Neuron (in vitro differentiated cells): ENCODE results near the gene SLC22A16.
"Not testable (repeated sequence)": the region's sequence is repeated elsewhere in the genome, so short reads cannot be mapped to it uniquely, and the experiment has no call there.

Source experiments
- H2AFZ ChIP-seq: one replicate; pipeline ENCODE4 v1.6.1; 2013; ENCODE audit warnings: low read depth, mild to moderate bottlenecking, inconsistent platforms, low read length, moderate library complexity
- H3K27me3 ChIP-seq: one replicate; pipeline ENCODE4 v1.6.1; 2013; ENCODE audit warnings: low read length; ENCODE audit not compliant: insufficient read depth
- H3K36me3 ChIP-seq: one replicate; pipeline ENCODE4 v1.6.1; 2013; ENCODE audit warnings: low read length; ENCODE audit not compliant: insufficient read depth
- H3K4me1 ChIP-seq: one replicate; pipeline ENCODE4 v1.6.1; 2013; ENCODE audit warnings: low read length; ENCODE audit not compliant: insufficient read depth
- H3K4me3 ChIP-seq: 2 replicates; pipeline ENCODE4 v1.5.1; 2013; ENCODE audit warnings: mild to moderate bottlenecking, low read length, moderate library complexity
- H3K9me3 ChIP-seq: one replicate; pipeline ENCODE4 v1.6.1; 2013; ENCODE audit warnings: low read length

SLC22A16 gene

GRCh38 chr6:110476046-110476849, at the start of gene SLC22A16:
TSS of gene SLC22A16 (minus strand) at chr6:110476613. CDS start at chr6:110476574, 39 bp downstream.
- Histone ChIP-seq H2AFZ (no peak within 1 kb of the TSS), H3K4me3 (no peak within 1 kb of the TSS), H3K36me3 (no peaks in the 10 kb centered on the region), H3K4me1 (no peaks in the 10 kb centered on the region), H3K9me3 (no peaks in the 10 kb centered on the region), H3K27me3 (no peaks in the 10 kb centered on the region)

GRCh38 chr6:110525001-110525400, 48.6 kb upstream of the SLC22A16 start:
- Histone ChIP-seq H3K27me3 (no peaks in the 10 kb centered on the region), H2AFZ (no peak overlapping the region), H3K9me3 (no peaks in the 10 kb centered on the region), H3K36me3 (no peaks in the 10 kb centered on the region), H3K4me1 (peaks cover 7% of the 10 kb centered on the region), H3K4me3 (no peak overlapping the region)

- no peak overlapping the region for H3K4me3 ChIP-seq
- no peaks in the 10 kb centered on the region for H3K36me3 ChIP-seq
- no peaks in the 10 kb centered on the region for H3K9me3 ChIP-seq
- peaks cover 11% of the 10 kb centered on the region for H3K4me1 ChIP-seq
- no peak overlapping the region for H2AFZ ChIP-seq
- peaks cover 2% of the 10 kb centered on the region for H3K27me3 ChIP-seq
These were observed 47.9 kb upstream of the SLC22A16 start for GRCh38 chr6:110524305-110524704.

- Histone ChIP-seq H3K4me1 (peaks cover 11% of the 10 kb centered on the region), H3K36me3 (no peaks in the 10 kb centered on the region), H2AFZ (no peak overlapping the region), H3K27me3 (peaks cover 2% of the 10 kb centered on the region), H3K9me3 (no peaks in the 10 kb centered on the region), H3K4me3 (no peak overlapping the region)
These were observed 47.1 kb upstream of the SLC22A16 start for GRCh38 chr6:110523451-110524021.

- Histone ChIP-seq H3K27me3 (peaks cover 2% of the 10 kb centered on the region), H3K9me3 (no peaks in the 10 kb centered on the region), H3K36me3 (no peaks in the 10 kb centered on the region), H2AFZ (no peak overlapping the region), H3K4me1 (peaks cover 11% of the 10 kb centered on the region), H3K4me3 (no peak overlapping the region)
These were observed 46.0 kb upstream of the SLC22A16 start for GRCh38 chr6:110522427-110522826.

- H3K4me1 ChIP-seq: peaks cover 11% of the 10 kb centered on the region
- H3K27me3 ChIP-seq: peaks cover 2% of the 10 kb centered on the region
- no peak overlapping the region for H3K4me3 ChIP-seq
These were observed 44.7 kb upstream of the SLC22A16 start for GRCh38 chr6:110520992-110521543.

GRCh38 chr6:110520209-110520965, 44.0 kb upstream of the SLC22A16 start:
- Histone ChIP-seq H2AFZ (peak overlapping the region; percentile 12), H3K36me3 (no peaks in the 10 kb centered on the region), H3K27me3 (peaks cover 2% of the 10 kb centered on the region), H3K9me3 (no peaks in the 10 kb centered on the region), H3K4me1 (peaks cover 11% of the 10 kb centered on the region), H3K4me3 (no peak overlapping the region)

More at GRCh38 chr6:110520992-110521543, 44.7 kb upstream of the SLC22A16 start:
- Histone ChIP-seq H3K9me3 (no peaks in the 10 kb centered on the region), H2AFZ (no peak overlapping the region), H3K36me3 (no peaks in the 10 kb centered on the region)

GRCh38 chr6:110517601-110518281, 41.3 kb upstream of the SLC22A16 start:
- H3K4me1 ChIP-seq: peaks cover 11% of the 10 kb centered on the region

GRCh38 chr6:110517034-110517433, 40.6 kb upstream of the SLC22A16 start:
- peaks cover 2% of the 10 kb centered on the region for H3K27me3 ChIP-seq
- H3K4me1 ChIP-seq: peaks cover 11% of the 10 kb centered on the region

More at GRCh38 chr6:110517601-110518281, 41.3 kb upstream of the SLC22A16 start:
- Histone ChIP-seq H3K4me3 (no peak overlapping the region), H3K27me3 (peaks cover 2% of the 10 kb centered on the region), H2AFZ (no peak overlapping the region), H3K36me3 (no peaks in the 10 kb centered on the region), H3K9me3 (no peaks in the 10 kb centered on the region)

GRCh38 chr6:110514818-110515217, 38.4 kb upstream of the SLC22A16 start:
- Histone ChIP-seq H3K27me3 (peaks cover 2% of the 10 kb centered on the region), H2AFZ (no peak overlapping the region), H3K4me1 (peaks cover 3% of the 10 kb centered on the region), H3K36me3 (no peaks in the 10 kb centered on the region), H3K9me3 (no peaks in the 10 kb centered on the region), H3K4me3 (no peak overlapping the region)

More at GRCh38 chr6:110517034-110517433, 40.6 kb upstream of the SLC22A16 start:
- H3K4me3 ChIP-seq: no peak overlapping the region
- no peaks in the 10 kb centered on the region for H3K36me3 ChIP-seq
- H2AFZ ChIP-seq: no peak overlapping the region
- no peaks in the 10 kb centered on the region for H3K9me3 ChIP-seq

GRCh38 chr6:110512991-110513390, 36.6 kb upstream of the SLC22A16 start:
- Histone ChIP-seq H3K4me1 (peaks cover 3% of the 10 kb centered on the region), H3K4me3 (no peak overlapping the region), H3K27me3 (no peaks in the 10 kb centered on the region), H2AFZ (no peak overlapping the region), H3K9me3 (no peaks in the 10 kb centered on the region), H3K36me3 (no peaks in the 10 kb centered on the region)

GRCh38 chr6:110512549-110512948, 36.1 kb upstream of the SLC22A16 start:
- H2AFZ ChIP-seq, H3K4me1 ChIP-seq, H3K4me3 ChIP-seq, H3K36me3 ChIP-seq, H3K27me3 ChIP-seq, H3K9me3 ChIP-seq: not testable (repeated sequence)
